Neural crest cell (in vitro differentiated cells): ENCODE data around the gene ATP11A. TPM values are rescaled to one million over a fixed set of nuclear protein-coding genes. Genes with fewer than 3 reads are reported as not detected.

Source experiments
- DNase-seq: peaks from one replicate; pipeline ENCODE4 v3.0.0; 2021; ENCODE audit warnings: low read depth, mixed read lengths, low spot score
- H3K27ac Mint-ChIP-seq: one replicate; pipeline ENCODE4 v1.8.0; 2021; ENCODE audit warnings: mild to moderate bottlenecking, mixed read lengths; ENCODE audit not compliant: unreplicated experiment
- H3K27me3 Mint-ChIP-seq: 2 replicates; pipeline ENCODE4 v1.8.0; 2021; ENCODE audit warnings: low read depth, mild to moderate bottlenecking, mixed read lengths
- H3K36me3 Mint-ChIP-seq: 2 replicates; pipeline ENCODE4 v1.8.0; 2021; ENCODE audit warnings: low read depth, mild to moderate bottlenecking, mixed read lengths
- H3K4me1 Mint-ChIP-seq: 2 replicates; pipeline ENCODE4 v1.8.0; 2021; ENCODE audit warnings: mixed read lengths
- H3K4me3 Mint-ChIP-seq: one replicate; pipeline ENCODE4 v1.8.0; 2021; ENCODE audit warnings: mild to moderate bottlenecking, mixed read lengths
- H3K9me3 Mint-ChIP-seq: 2 replicates; pipeline ENCODE4 v1.8.0; 2021; ENCODE audit warnings: mixed read lengths
- CTCF ChIP-seq: fragments of 200-600 bp; sonication (generic); conservative IDR thresholded peaks from 2 replicates; pipeline ENCODE4 v1.5.0; 2021; ENCODE audit warnings: antibody characterized with exemption, mild to moderate bottlenecking
- total RNA-seq: library from RNA; stranded (reverse); gene quantifications from 2 replicates; pipeline ENCODE4 v1.2.1, GENCODE V29; 2021

The ATP11A gene
- total RNA-seq, 1 donor from 2014 or later, result 97.4 TPM

GRCh38 chr13:112887557-112887991 lies 197.7 kb downstream of the ATP11A start:
- Mint-ChIP-seq H3K4me3 (peak overlapping the region; percentile 44), H3K27ac (no peak overlapping the region), H3K27me3 (peaks cover 19% of the 10 kb centered on the region), H3K36me3 (no peaks in the 10 kb centered on the region), H3K4me1 (peaks cover 34% of the 10 kb centered on the region), H3K9me3 (no peaks in the 10 kb centered on the region)
- DNase-seq, result no peak
- TF ChIP-seq CTCF, result no peak

GRCh38 chr13:112888238-112889111 lies 198.6 kb downstream of the ATP11A start:
- DNase-seq, result no peak
- no peak for TF ChIP-seq CTCF
- peak overlapping the region; percentile 41 for H3K4me3 Mint-ChIP-seq
- H3K4me1 Mint-ChIP-seq, result peaks cover 43% of the 10 kb centered on the region
- peaks cover 28% of the 10 kb centered on the region for H3K27me3 Mint-ChIP-seq
- H3K27ac Mint-ChIP-seq, result no peak overlapping the region
- H3K9me3 Mint-ChIP-seq, result no peaks in the 10 kb centered on the region
- no peaks in the 10 kb centered on the region for H3K36me3 Mint-ChIP-seq

- DNase-seq, result no peak
- Mint-ChIP-seq H3K4me3 (peak overlapping the region; percentile 31), H3K27ac (no peak overlapping the region), H3K4me1 (peaks cover 45% of the 10 kb centered on the region), H3K27me3 (peaks cover 30% of the 10 kb centered on the region), H3K9me3 (no peaks in the 10 kb centered on the region), H3K36me3 (no peaks in the 10 kb centered on the region)
- no peak for TF ChIP-seq CTCF
These were observed 199.8 kb downstream of the ATP11A start for GRCh38 chr13:112889351-112890290.

GRCh38 chr13:112890316-112891145 lies 200.7 kb downstream of the ATP11A start:
- peaks cover 30% of the 10 kb centered on the region for H3K27me3 Mint-ChIP-seq
- no peak for DNase-seq

More at GRCh38 chr13:112890316-112891145, 200.7 kb downstream of the ATP11A start:
- H3K4me3 Mint-ChIP-seq, result no peak overlapping the region
- H3K36me3 Mint-ChIP-seq, result no peaks in the 10 kb centered on the region
- peaks cover 40% of the 10 kb centered on the region for H3K4me1 Mint-ChIP-seq
- no peaks in the 10 kb centered on the region for H3K9me3 Mint-ChIP-seq
- no peak for TF ChIP-seq CTCF
- no peak overlapping the region for H3K27ac Mint-ChIP-seq
